NCI-H345 (cell line): ENCODE results near the gene STK39.

Source experiments
- DNase-seq: peaks from one replicate; lab custom pipeline; 2025; lab: John Stamatoyannopoulos, UW

Gene STK39

DNA sequence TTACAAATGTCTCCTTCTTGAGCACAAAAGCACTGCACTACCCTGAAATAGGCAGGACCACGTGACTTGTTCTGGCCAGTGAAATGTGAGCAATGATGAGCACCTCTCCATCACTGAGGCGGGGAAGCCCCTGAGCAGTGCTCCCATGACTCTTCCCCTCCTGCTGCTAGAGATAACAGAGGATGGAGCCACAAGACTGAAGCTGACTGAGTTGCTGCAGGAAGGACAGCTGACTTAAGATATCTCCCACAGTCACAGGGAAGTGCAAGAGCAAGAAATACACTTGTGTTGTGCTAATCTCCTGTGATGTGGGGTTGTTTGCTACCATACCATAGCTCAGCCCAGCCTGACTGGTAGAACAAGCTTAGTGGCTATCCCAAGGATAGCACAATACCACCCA lies 38.7 kb downstream of the STK39 start:
- DNase-seq, result no peak

GRCh38 chr2:168207851-168208250 lies 39.5 kb downstream of the STK39 start:
- no peak for DNase-seq

DNA sequence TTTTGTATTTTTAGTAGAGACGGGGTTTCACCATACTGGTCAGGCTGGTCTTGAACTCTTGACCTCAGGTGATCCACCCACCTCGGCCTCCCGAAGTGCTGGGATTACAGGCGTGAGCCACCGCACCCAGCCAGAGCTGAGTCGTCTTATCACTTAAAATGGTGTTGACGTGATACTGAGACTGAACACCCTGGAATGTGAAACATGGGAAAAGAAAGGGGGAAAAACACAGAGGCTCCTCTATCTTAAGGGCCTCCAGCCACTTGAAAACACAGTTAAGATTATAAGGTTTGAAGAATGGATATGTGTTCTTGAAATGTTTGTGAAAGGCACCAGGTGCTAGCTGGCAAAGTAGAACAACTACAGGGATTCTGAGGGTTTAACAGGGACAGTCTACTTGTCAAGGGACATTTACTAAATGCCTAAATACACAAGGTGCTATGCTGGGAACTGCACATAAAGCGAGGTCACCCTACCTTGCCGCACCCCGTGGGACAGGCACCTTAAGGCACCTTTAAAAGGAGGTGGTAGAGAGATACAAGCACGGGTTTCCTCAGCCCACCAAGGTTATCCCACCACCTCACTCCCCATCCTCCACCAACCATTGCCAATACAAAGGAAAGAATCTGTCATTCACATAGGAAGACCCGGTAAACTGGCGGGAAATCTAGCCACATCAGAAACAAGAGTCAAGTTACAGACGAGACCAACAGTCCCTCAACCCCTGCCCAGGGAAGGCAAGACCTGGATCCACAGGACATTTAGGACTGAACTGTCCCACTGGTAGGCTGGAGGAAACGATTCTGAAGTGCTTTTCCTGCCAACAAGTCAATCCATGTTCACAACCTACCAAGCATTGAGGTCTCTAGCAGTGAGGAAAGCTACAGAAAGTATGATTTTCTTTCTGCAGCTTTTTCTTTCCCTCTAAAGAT lies 43.4 kb downstream of the STK39 start:
- DNase-seq, result no peak

GRCh38 chr2:168201584-168202116 lies 45.7 kb downstream of the STK39 start:
- no peak for DNase-seq

DNA sequence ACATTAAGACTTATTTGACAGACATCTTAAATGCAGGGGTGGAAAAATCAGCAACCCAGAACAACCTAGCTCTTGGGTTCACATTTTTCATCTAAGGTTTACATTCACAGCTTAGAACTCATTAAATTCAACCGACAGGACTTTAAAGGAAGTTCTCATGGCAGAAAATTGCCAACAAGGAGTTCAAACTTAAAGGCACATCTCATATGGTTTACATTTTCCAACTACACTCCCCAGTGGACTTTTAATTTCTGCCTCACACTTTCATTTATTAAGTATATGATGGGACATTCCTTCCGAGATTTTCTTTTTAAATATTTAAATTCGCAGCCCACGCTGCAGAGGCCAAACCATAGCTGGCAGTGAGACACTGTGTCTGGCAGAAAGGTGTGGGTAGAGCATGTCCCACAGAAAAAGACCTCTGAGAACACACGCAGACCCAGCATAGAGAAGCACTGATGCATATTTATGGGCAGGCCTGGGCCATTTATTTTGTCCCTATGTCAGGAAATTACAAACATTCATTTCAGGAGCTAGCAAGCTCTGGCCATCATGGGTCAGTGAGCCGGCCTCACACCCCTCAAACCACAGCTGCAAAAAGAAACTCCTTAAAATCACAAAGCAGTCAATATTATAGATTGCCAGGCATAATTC lies 46.3 kb downstream of the STK39 start:
- DNase-seq, result no peak

- no peak for DNase-seq
Observed at GRCh38 chr2:168198476-168199207, 48.8 kb downstream of the STK39 start.

DNA sequence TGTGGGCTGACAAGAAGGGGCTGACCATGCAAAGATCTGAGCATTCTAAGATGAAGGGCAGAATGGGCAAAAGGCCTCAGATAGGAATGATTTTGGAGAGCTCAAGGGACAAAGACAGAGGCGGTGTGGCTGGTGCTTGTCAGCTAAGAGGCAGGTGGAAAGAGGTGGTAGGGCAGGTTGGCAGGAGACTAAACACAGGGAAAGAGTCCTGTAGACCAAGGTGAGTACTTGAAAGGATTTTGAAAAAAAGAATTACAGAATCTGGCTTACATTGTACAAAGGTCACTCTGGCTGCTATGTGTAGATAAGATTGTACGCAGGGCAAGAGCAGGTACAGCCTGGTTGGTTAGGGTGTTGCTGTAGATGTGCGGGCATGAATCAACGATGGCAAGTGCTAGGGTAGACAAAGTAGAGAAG lies 50.6 kb downstream of the STK39 start:
- no peak for DNase-seq

DNA sequence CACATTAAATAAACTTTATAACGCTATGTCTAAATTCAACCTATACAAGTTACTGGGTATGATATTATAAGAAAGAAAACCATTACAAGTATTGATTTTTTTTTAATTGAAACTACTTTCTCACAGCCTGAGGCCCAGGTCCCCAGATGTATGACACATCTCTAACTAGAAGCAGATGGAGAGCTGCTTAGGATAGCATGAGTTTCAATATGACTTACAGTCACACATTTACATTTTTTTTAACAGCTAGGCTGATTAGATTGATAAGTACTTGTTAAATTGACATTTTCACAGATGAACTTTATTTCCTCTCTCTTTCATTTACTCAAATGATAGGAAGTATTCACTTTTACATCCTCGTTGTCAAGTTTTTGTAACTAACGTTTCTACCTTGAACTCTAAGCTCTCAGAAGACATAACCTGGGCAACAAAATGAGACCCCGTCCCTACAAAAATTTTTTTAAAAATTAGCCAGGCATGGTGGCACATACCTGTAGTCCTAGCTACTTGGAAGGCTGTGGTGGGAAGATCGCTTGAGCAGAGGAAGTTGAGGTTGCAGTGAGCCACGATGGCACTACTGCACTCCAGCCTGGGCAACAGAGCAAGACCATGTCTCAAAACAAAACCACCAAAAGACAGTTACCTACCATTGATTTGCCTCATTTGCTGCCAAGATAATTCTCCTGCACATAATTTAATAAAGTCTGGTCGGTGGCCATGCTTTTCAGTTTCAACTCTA lies 52.4 kb downstream of the STK39 start:
- no peak for DNase-seq

GRCh38 chr2:168192839-168193616 lies 54.4 kb downstream of the STK39 start:
- DNase-seq, result no peak

DNA sequence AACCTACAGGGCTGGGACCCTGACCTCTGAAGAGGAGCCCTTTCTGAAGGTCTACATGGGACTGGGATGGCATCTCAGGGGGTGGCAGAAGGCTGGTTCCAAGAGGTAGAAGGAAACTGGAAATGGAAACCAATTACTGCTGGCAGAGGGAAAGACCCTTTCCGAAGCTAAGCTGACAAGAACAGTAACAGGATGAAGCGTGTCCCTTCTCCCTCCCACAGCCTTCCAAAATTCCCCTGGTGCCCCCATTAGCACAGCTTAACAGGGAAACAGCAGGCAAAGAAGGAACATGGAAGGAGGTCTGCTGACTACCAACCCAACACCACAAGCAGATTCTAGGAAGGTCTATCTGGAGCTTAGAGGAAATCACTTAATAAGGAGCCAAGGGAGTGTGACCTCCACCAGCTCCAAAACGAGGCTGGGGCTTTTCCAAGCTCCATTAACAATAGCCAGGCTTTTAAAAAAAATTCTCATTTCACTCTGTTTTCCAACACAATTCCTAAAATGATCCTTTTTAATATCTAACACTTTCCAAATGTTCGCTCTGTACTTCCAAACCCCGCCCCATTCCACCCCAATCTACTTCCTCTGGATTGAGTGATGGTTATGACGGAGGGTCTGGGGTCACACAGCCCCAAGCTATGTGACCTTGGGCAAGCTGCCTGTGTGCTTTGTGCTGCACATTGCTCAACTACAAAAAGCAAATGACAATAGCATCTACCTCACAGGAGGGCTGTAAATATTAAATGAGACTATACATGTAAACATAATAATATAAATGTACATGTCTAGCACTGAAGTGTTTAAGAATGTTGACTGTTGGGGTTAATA lies 55.2 kb downstream of the STK39 start:
- DNase-seq, result no peak

- no peak for DNase-seq
Observed at GRCh38 chr2:168190590-168191336, 56.6 kb downstream of the STK39 start.

DNA sequence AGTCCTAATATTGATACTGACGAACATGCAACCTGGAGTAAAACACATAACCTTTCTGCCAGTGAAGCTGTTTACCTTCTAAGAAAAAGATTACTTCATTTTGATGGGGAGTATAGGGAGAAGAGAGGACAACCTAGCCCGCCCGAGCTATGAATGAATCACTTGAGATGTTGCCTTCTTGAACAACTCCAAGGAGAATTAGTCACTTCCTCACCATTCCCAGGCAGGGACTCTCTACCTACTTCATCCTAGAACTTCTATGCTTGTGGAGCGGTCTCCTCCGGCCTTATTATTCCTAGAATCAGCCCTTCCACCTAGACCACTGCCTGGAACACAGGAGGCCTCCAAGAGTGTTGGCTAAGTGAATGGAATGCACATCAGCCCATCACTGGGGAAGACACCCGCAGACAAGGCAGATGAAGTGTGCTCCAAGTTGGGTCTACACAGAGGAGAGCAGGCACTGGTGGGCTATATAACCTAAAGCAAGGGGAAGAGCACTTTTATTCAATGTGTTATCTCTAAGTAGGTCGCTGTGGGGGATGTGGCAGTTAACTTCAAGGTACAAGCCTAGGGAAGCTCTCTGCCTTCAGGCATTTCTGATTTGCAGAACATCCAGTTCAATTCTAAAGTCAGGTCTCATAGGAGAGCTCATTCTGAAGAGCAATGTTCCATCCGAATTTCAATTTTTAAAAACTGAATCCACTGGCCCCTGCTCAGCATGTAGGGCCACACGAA lies 57.4 kb downstream of the STK39 start:
- DNase-seq, result no peak

DNA sequence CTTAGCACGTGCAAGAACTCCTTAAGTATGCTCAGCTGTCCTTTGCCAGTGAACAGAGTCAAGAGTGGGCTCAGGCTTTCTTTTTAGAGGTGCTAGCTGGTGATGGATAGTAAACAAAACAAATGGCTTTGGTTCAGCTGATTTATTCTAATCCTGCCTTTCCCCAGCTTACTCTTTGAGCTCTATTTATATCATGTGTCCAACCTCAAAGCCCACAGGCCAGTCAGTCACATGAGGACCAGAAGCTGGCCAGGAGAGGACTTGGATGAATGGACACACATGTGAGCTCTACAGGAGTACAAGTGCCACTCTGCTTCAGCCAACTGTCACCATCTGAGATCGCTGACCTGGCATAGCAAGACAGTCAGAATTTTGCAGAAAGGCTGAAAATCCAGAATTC lies 59.4 kb downstream of the STK39 start:
- no peak for DNase-seq

GRCh38 chr2:168186452-168186851 lies 60.9 kb downstream of the STK39 start:
- no peak for DNase-seq

DNA sequence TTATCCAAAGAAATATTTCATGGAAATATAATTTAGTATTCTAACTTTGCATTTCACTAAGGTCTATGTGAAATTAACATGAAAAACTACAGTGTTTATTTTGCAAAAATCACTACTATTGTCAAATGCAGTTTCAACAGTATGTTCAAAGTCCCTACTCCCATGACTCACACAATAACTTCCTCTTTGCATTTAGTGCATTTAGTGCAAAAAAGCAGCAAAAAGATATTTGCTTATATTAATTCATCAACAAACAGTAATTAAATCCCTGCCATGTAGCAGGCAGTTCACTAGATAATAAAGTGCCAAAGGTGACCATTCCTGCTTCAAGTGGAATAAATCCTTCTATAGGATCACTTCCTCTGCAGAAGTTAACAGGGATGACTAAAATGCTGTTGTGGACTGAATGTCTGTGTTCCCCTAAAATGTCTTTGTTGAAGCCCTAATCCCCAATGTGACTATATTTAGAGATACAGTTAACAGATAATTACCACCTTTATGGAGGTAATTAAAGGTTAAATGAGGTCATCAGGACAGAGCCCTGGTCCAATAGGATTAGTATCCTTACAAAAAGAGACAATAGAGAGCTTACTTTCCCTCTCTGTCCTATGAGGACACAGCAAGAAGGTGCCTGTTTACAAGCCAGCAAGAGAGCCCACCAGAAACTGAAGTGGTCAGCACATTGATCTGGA lies 61.7 kb downstream of the STK39 start:
- DNase-seq, result no peak

- DNase-seq, result no peak
Observed at GRCh38 chr2:168184681-168185513, 62.5 kb downstream of the STK39 start.
